AG10803 (cell line): Measurements from ENCODE around the gene MCTP1.

Experiments used
- DNase-seq: peaks from one replicate; pipeline ENCODE4 v3.0.0; 2010; ENCODE audit warnings: low read depth
- H3K4me3 ChIP-seq: 2 replicates; pipeline ENCODE4 v1.5.1; 2011; ENCODE audit warnings: mild to moderate bottlenecking, low read length, control low read depth
- CTCF ChIP-seq: conservative IDR thresholded peaks from 2 replicates; pipeline ENCODE4 v1.5.1; 2011; ENCODE audit warnings: mild to moderate bottlenecking, low read length, control low read depth, inconsistent platforms

The MCTP1 gene

GRCh38 chr5:95191330-95191729 is 93.6 kb downstream of the MCTP1 start:
- no peak overlapping the region for H3K4me3 ChIP-seq
- no peak for TF ChIP-seq CTCF
- DNase-seq, result no peak

GRCh38 chr5:95184924-95185323 is 100.0 kb downstream of the MCTP1 start:
- no peak overlapping the region for H3K4me3 ChIP-seq
- no peak for DNase-seq
- no peak for TF ChIP-seq CTCF

- no peak overlapping the region for H3K4me3 ChIP-seq
- DNase-seq, result no peak
- TF ChIP-seq CTCF, result no peak
These were observed 103.2 kb downstream of the MCTP1 start for GRCh38 chr5:95181644-95182043.

- TF ChIP-seq CTCF, result no peak
- DNase-seq, result no peak
- H3K4me3 ChIP-seq, result no peak overlapping the region
These were observed 106.7 kb downstream of the MCTP1 start for GRCh38 chr5:95178046-95178651.

- DNase-seq, result no peak
- H3K4me3 ChIP-seq, result no peak overlapping the region
- no peak for TF ChIP-seq CTCF
These were observed 107.4 kb downstream of the MCTP1 start for GRCh38 chr5:95177456-95177855.

- no peak overlapping the region for H3K4me3 ChIP-seq
- DNase-seq, result no peak
- TF ChIP-seq CTCF, result no peak
These were observed 109.8 kb downstream of the MCTP1 start for GRCh38 chr5:95175106-95175505.

- no peak for TF ChIP-seq CTCF
- DNase-seq, result no peak
- H3K4me3 ChIP-seq, result no peak overlapping the region
These were observed 112.2 kb downstream of the MCTP1 start for GRCh38 chr5:95172659-95173058.
